H1 (cell line): ENCODE measurements around the gene SOCS7. TPM values are rescaled to one million over a fixed set of nuclear protein-coding genes. Genes with fewer than 3 reads are reported as not detected.

Experiments used
- CHD2 ChIP-seq: IDR thresholded peaks from 2 replicates; pipeline ENCODE4 v1.6.1; 2012; ENCODE audit warnings: low read length, improper control_type of control experiment
- polyA plus RNA-seq, 7 experiments: library from polyadenylated mRNA; depleted of rRNA in 3 of 7; stranded (reverse) in 5 of 7; unstranded in 2 of 7; fragments of >200 nt in 5 of 7; fragments of 200-250 nt in 2 of 7; gene quantifications; 1 replicate in 5 of 7; 2 replicates in 1 of 7; 4 replicates in 1 of 7; pipeline versions ENCODE4 v1.2.1 to v1.2.3, GENCODE V29; 2011 to 2013; ENCODE audit warnings: missing spikeins in 2 of 7, mixed read lengths in 2 of 7
- total RNA-seq: library from RNA; stranded (reverse); fragmentation: NEBNext Ultra II Directional; extraction: Animal tissue kit (Norgen Biotek cat#: 25700); gene quantifications from 2 replicates; pipeline ENCODE4 v1.2.1, GENCODE V29; 2021

Gene SOCS7
- total and polyA plus RNA-seq, 2 of the 8 experiments (the other 6 are each of a cell fraction or from before 2014, with no cell fraction given) = 13.5 to 26.9 TPM

GRCh38 chr17:38443356-38444031 is 91.8 kb downstream of the SOCS7 start (continued):
- no peak for TF ChIP-seq CHD2
